ENCODE measurements around the gene SHISAL1.
"Not testable (repeated sequence)": the region's sequence is repeated elsewhere in the genome, so short reads cannot be mapped to it uniquely, and the experiment has no call there.

The SHISAL1 gene

GRCh38 chr22:44244265-44244822, 68.4 kb downstream of the SHISAL1 start:
- no peak for TF ChIP-seq CTCF (IDR thresholded peaks at IDR 0.05; ENCODE audit: insufficient read depth, low read length, poor library complexity, severe bottlenecking)
- no peaks in the 10 kb centered on the region; the same call in 1 of the 2 replicates for H3K27me3 ChIP-seq (replicated peaks; ENCODE audit: control insufficient read depth, insufficient read depth, low read length)
- DNase-seq (ENCODE audit: extremely low read depth, insufficient read length): no peak

DNA sequence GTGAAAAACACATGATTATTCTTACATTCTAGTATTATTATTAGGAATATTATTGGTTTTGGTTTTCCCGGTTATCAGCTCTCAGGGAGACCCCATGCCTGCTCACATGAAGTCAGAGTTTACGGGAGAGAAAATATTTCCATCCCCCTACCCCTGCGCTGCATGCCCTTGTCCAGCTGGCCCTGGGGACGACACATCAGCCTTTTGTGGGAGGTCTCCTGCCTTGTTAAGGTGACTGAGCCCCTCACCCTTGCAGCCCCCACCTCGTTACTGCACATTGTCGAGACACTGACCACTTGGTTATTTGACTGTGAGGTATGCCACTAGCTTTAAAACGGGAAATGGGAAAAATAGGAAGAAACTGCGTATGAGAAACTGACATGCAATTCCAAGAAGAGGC, 69.0 kb downstream of the SHISAL1 start:
- DNase-seq (ENCODE audit: extremely low read depth, insufficient read length): no peak
- no peak for TF ChIP-seq CTCF (IDR thresholded peaks at IDR 0.05; ENCODE audit: insufficient read depth, low read length, poor library complexity, severe bottlenecking)
- no peaks in the 10 kb centered on the region; the same call in 1 of the 2 replicates for H3K27me3 ChIP-seq (replicated peaks; ENCODE audit: control insufficient read depth, insufficient read depth, low read length)
- no peak overlapping the region for H3K4me3 ChIP-seq (replicated peaks; ENCODE audit: low read depth, low read length)
- H3K36me3 ChIP-seq (ENCODE audit: control insufficient read depth, insufficient read depth, low read length): no peaks in the 10 kb centered on the region

More at GRCh38 chr22:44244265-44244822, 68.4 kb downstream of the SHISAL1 start:
- H3K4me3 ChIP-seq (replicated peaks; ENCODE audit: low read depth, low read length): no peak overlapping the region
- no peaks in the 10 kb centered on the region for H3K36me3 ChIP-seq (ENCODE audit: control insufficient read depth, insufficient read depth, low read length)

- DNase-seq (ENCODE audit: extremely low read depth, insufficient read length): no peak
- Histone ChIP-seq H3K4me3 (replicated peaks; ENCODE audit: low read depth, low read length) (no peak overlapping the region), H3K36me3 (ENCODE audit: control insufficient read depth, insufficient read depth, low read length) (no peaks in the 10 kb centered on the region), H3K27me3 (replicated peaks; ENCODE audit: control insufficient read depth, insufficient read depth, low read length) (no peaks in the 10 kb centered on the region; the same call in 1 of the 2 replicates)
- TF ChIP-seq CTCF (IDR thresholded peaks at IDR 0.05; ENCODE audit: insufficient read depth, low read length, poor library complexity, severe bottlenecking): no peak
Observed at GRCh38 chr22:44242946-44243724, 69.6 kb downstream of the SHISAL1 start.

DNA sequence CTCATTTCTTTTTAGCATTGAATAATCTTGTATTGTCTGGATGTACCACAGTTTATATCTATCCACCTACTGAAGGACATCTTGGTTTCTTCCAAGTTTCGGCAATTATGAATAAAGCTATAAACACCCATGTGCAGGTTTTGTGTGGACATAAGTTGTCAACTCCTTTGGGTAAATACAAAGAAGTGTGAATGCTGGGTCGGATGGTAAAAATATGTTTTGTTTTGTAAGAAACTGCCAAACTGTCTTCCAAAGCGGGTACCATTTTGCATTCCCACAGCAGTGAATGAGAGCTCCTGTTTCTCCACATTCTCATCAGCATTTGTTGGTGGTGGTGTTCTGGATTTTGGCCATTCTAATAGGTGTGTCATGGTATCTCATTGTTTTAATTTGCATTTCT, 71.6 kb downstream of the SHISAL1 start:
- not testable (repeated sequence) for H3K36me3 ChIP-seq (ENCODE audit: control insufficient read depth, insufficient read depth, low read length); H3K27me3 ChIP-seq (replicated peaks; ENCODE audit: control insufficient read depth, insufficient read depth, low read length); H3K4me3 ChIP-seq (replicated peaks; ENCODE audit: low read depth, low read length); DNase-seq (ENCODE audit: extremely low read depth, insufficient read length)

DNA sequence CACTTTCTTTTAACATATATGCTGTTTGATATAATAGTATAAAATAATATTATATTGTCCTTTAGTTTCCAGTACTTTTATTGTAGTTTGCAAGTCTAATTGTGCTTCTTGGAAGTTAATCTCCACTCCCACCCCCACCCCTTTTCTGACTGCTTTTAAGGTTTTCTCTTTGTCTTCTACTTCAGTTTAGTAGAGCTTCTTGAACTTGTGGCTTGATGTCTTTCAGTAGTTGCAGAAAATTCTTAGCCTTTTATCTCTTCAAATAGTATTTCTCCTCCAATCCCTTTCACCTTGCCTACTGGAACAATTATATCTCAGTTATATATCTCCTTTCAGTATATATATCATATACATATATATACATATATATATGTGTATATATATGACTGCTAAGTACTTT, 75.5 kb downstream of the SHISAL1 start:
- no peak for DNase-seq (ENCODE audit: extremely low read depth, insufficient read length)
- H3K4me3 ChIP-seq (replicated peaks; ENCODE audit: low read depth, low read length): no peak overlapping the region

DNA sequence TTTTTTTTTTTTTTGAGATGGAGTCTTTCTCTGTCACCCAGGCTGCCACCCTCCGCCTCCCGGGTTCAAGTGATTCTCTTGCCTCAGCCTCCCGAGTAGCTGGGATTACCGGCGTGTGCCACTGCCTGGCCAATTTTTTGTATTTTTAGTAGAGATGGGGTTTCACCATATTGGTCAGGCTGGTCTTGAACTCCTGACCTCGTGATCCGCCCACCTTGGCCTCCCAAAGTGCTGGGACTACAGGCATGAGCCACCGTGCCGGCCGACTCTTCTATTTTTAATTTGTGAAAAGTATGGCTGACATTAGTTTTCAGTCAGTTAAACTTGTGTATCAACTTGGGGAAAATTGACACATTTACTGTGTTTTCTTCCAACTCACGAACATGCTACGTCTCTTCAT, 78.4 kb downstream of the SHISAL1 start:
- not testable (repeated sequence) for H3K27me3 ChIP-seq (replicated peaks; ENCODE audit: control insufficient read depth, insufficient read depth, low read length); H3K4me3 ChIP-seq (replicated peaks; ENCODE audit: low read depth, low read length); H3K36me3 ChIP-seq (ENCODE audit: control insufficient read depth, insufficient read depth, low read length); DNase-seq (ENCODE audit: extremely low read depth, insufficient read length)

More for the DNA sequence above, 75.5 kb downstream of the SHISAL1 start:
- H3K36me3 ChIP-seq (ENCODE audit: control insufficient read depth, insufficient read depth, low read length): no peaks in the 10 kb centered on the region
- TF ChIP-seq CTCF (IDR thresholded peaks at IDR 0.05; ENCODE audit: insufficient read depth, low read length, poor library complexity, severe bottlenecking): no peak
- H3K27me3 ChIP-seq (replicated peaks; ENCODE audit: control insufficient read depth, insufficient read depth, low read length): no peaks in the 10 kb centered on the region
